Pancreas (tissue), 10 donors: ENCODE measurements around the gene DLGAP4. TPM values are rescaled to one million over a fixed set of nuclear protein-coding genes. Genes with fewer than 3 reads are reported as not detected.

Source experiments
- ATAC-seq, 4 donors: fragments of 200-7000 bp; cut with Tn5 transposase; one replicate each; pipeline versions ENCODE4 v1.8.0 to v1.9.1; 2020; ENCODE audit warnings: mild to moderate bottlenecking in 4 of 4, moderate library complexity in 4 of 4
- DNase-seq, 6 donors: peaks; one replicate each; pipeline ENCODE4 v3.0.0-alpha.2; 2020
- FAIRE-seq: peaks from 2 replicates; lab custom pipeline; 2012; peaks lifted over from hg19 to GRCh38; lab: Jason Lieb, UNC
- H3K27ac ChIP-seq, 4 donors: fragments of 200-600 bp; sonication (generic); 1 replicate in 3 of 4; 2 replicates in 1 of 4; pipeline versions ENCODE4 v1.5.0 to v1.8.0; 2020
- H3K27me3 ChIP-seq, 4 donors: fragments of 200-600 bp; one replicate each; pipeline ENCODE4 v1.8.0; 2021
- H3K36me3 ChIP-seq, 3 donors: fragments of 200-600 bp; sonication (generic) in 1 of 3; one replicate each; pipeline versions ENCODE4 v1.5.0 to v1.8.0; 2020 to 2021
- H3K4me1 ChIP-seq, 3 donors: fragments of 200-600 bp; one replicate each; pipeline ENCODE4 v1.8.0; 2021
- H3K4me3 ChIP-seq, 4 donors: fragments of 200-600 bp; sonication (generic) in 2 of 4; one replicate each; pipeline versions ENCODE4 v1.5.0 to v1.8.0; 2020 to 2021
- H3K9me3 ChIP-seq, 4 donors: fragments of 200-600 bp; one replicate each; pipeline ENCODE4 v1.8.0; 2021
- WGBS, 2 donors: extraction: QIAGEN DNeasy Blood & Tissue Kit; methylation state at CpG; one replicate each; pipeline ENCODE4 v1.1.7; 2013; 5-methylcytosine and 5-hydroxymethylcytosine counted together
- intact Hi-C, 3 donors: fragments of 100-400 bp; cut with DNase I; formaldehyde crosslinking; loops; one replicate each; pipeline versions ENCODE4 v1.11.1 to v1.14.2; 2022
- polyA plus RNA-seq, 2 donors: library from polyadenylated mRNA; stranded (reverse); fragments of 200-250 nt; gene quantifications; one replicate each; pipeline ENCODE4 v1.2.3, GENCODE V29; 2013
- total RNA-seq, 6 donors: library from RNA; stranded (reverse); fragmentation: NEBNext Ultra II Directional in 4 of 6; extraction: Animal tissue kit (Norgen Biotek cat#: 25700) in 4 of 6; gene quantifications; one replicate each; pipeline versions ENCODE4 v1.2.1 to v1.2.4, GENCODE V29; 2021 to 2023
- TF ChIP-seq, protein P1 (sequence below), 4 donors: fragments of 200-600 bp; sonication (generic) in 3 of 4; IDR thresholded peaks; one replicate each; pipeline versions ENCODE4 v1.5.0 to v1.8.0; 2021; ENCODE audit warnings: antibody characterized with exemption in 4 of 4
- donor health status: healthy with polysubstance abuse.
- donor health status: DM: no; HTN: no; CAD: no; lungs with moderate emphysema.
- donor health status: DM: no; HTN: no; CAD: no.
- donor health status: control.
- donor health status: control.
- donor health status: Bipolar disorder and iron deficiency.
- donor health status: DM: yes; HTN: yes; CAD: no.
- donor health status: DM: no; HTN: no; CAD: no.
- donor health status: DM: no; HTN: no; CAD: no.
- donor health status: DM: yes; HTN: yes; CAD: no.

DLGAP4 gene
- total and polyA plus RNA-seq, 8 donors = 28.6 to 49.5 (median 42.6) TPM

GRCh38 chr20:36574366-36575135 is 268.4 kb downstream of the DLGAP4 start:
- FAIRE-seq (no peak), ATAC-seq (peak; percentile 44 to 60 (median 56)), DNase-seq (peak; percentile 63 to 85 (median 70))
- intact Hi-C loops = no loop called here
- H3K4me1 ChIP-seq = peaks cover 6% of the 10 kb centered on the region in 3 donors
- H3K27me3 ChIP-seq = no peaks in the 10 kb centered on the region
- WGBS, 2 donors = 1 to 2% methylated on average over 50 to 64 of the region's 69 CpGs
- TF ChIP-seq, protein P1, sequence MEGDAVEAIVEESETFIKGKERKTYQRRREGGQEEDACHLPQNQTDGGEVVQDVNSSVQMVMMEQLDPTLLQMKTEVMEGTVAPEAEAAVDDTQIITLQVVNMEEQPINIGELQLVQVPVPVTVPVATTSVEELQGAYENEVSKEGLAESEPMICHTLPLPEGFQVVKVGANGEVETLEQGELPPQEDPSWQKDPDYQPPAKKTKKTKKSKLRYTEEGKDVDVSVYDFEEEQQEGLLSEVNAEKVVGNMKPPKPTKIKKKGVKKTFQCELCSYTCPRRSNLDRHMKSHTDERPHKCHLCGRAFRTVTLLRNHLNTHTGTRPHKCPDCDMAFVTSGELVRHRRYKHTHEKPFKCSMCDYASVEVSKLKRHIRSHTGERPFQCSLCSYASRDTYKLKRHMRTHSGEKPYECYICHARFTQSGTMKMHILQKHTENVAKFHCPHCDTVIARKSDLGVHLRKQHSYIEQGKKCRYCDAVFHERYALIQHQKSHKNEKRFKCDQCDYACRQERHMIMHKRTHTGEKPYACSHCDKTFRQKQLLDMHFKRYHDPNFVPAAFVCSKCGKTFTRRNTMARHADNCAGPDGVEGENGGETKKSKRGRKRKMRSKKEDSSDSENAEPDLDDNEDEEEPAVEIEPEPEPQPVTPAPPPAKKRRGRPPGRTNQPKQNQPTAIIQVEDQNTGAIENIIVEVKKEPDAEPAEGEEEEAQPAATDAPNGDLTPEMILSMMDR (IDR thresholded peaks at IDR 0.05) = no peak
- H3K9me3 ChIP-seq = no peaks in the 10 kb centered on the region
- peak overlapping the region; percentile 63 to 84 (median 82) for H3K4me3 ChIP-seq
- H3K27ac ChIP-seq = peak overlapping the region; percentile 89 to 93 (median 90)
- H3K36me3 ChIP-seq = peaks cover 0 to 7% (median 0%) of the 10 kb centered on the region in 3 donors

DNA sequence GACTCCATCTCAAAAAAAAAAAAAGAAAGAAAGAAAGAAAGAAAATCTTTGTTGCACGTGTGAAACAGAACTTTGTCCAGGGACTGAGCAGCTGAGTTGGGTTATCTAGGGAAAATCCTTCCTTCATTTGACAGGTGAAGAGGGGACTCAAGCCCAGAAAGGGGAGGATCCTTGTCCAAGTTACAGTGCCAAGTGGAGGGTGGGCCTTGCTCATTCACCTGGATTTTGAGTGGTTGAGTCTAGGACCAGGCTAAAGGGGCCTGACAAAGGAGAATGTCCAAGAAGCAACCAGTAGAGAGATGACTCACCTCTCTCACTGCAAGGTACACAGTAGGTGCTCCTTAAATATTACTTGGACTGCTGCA is 269.9 kb downstream of the DLGAP4 start:
- Histone ChIP-seq H3K4me3 (peak overlapping the region in 1 of 4 donors; percentile 84), H3K9me3 (no peaks in the 10 kb centered on the region), H3K4me1 (peaks cover 6% of the 10 kb centered on the region in 3 donors), H3K36me3 (peaks cover 0 to 19% (median 0%) of the 10 kb centered on the region in 3 donors), H3K27ac (peak overlapping the region; percentile 89 to 93 (median 90)), H3K27me3 (no peaks in the 10 kb centered on the region)
- WGBS, 2 donors = 19 to 26% methylated on average over 1 of the region's 1 CpG
- TF ChIP-seq, protein P1 (IDR thresholded peaks at IDR 0.05) = no peak
- ATAC-seq (no peak), DNase-seq (no peak), FAIRE-seq (no peak)
- intact Hi-C loops = no loop called here

Other genes with a start within 250 kb of the DLGAP4 start
- gene EPB41L1, start 151.6 kb upstream of the DLGAP4 start, total RNA-seq = 10 to 100 TPM; 23.4 to 40.5 (median 30.8) TPM
- gene EPB41L1, start 151.6 kb upstream of the DLGAP4 start, polyA plus RNA-seq = 10 to 100 TPM; 17.6 to 31.4 TPM
- gene AAR2, start 69.9 kb upstream of the DLGAP4 start, total RNA-seq = 10 to 100 TPM in 3 of 6 donors, 1 to 10 TPM in 3; 7.0 to 12.4 (median 9.4) TPM
- gene AAR2, start 69.9 kb upstream of the DLGAP4 start, polyA plus RNA-seq = 10 to 100 TPM in 1 of 2 donors, 1 to 10 TPM in 1; 9.0 to 18.0 TPM
- gene MYL9, start 235.2 kb downstream of the DLGAP4 start, total RNA-seq = 10 to 100 TPM in 5 of 6 donors, 1 to 10 TPM in 1; 9.9 to 62.2 (median 20.1) TPM
- gene MYL9, start 235.2 kb downstream of the DLGAP4 start, polyA plus RNA-seq = 100 to 1,000 TPM in 1 of 2 donors, 10 to 100 TPM in 1; 64.9 to 122 TPM